SK-N-SH treated with all-trans-retinoic acid at 6 μM for 48 hours (cell line): ENCODE data around the gene ENSA.
"Not testable (repeated sequence)": the region's sequence is repeated elsewhere in the genome, so short reads cannot be mapped to it uniquely, and the experiment has no call there.

Experiments
- CREB5 ChIP-seq: fragments of 250-450 bp; sonication (Bioruptor Pico); IDR thresholded peaks from 2 replicates; pipeline ENCODE4 v1.5.1; 2020; ENCODE audit warnings: low read depth, mild to moderate bottlenecking, moderate library complexity
- CSRNP3 ChIP-seq: fragments of 250-450 bp; sonication (Bioruptor Pico); IDR thresholded peaks from 2 replicates; pipeline ENCODE4 v1.5.1; 2021; ENCODE audit warnings: mild to moderate bottlenecking, moderate library complexity
- ESRRG ChIP-seq: fragments of 250-450 bp; sonication (Bioruptor Pico); IDR thresholded peaks from 2 replicates; pipeline ENCODE4 v1.6.1; 2021; ENCODE audit warnings: mild to moderate bottlenecking
- GLIS3 ChIP-seq: fragments of 250-450 bp; sonication (Bioruptor Pico); IDR thresholded peaks from 2 replicates; pipeline ENCODE4 v1.5.0; 2020; ENCODE audit warnings: mild to moderate bottlenecking, moderate library complexity
- ISL1 ChIP-seq: fragments of 250-450 bp; sonication (Bioruptor Pico); IDR thresholded peaks from 2 replicates; pipeline ENCODE4 v2.1.2; 2022; ENCODE audit warnings: mild to moderate bottlenecking, moderate library complexity
- OSR1 ChIP-seq: fragments of 250-450 bp; sonication (Bioruptor Pico); IDR thresholded peaks from 2 replicates; pipeline ENCODE4 v1.8.0; 2022; ENCODE audit warnings: moderate library complexity, mild to moderate bottlenecking, inconsistent platforms
- PATZ1 ChIP-seq: fragments of 250-450 bp; sonication (Bioruptor Pico); IDR thresholded peaks from 2 replicates; pipeline ENCODE4 v1.8.0; 2020; ENCODE audit warnings: mild to moderate bottlenecking, moderate library complexity, borderline replicate concordance
- TSHZ2 ChIP-seq: fragments of 250-450 bp; sonication (Bioruptor Pico); IDR thresholded peaks from 2 replicates; pipeline ENCODE4 v1.5.0; 2020; ENCODE audit warnings: mild to moderate bottlenecking, moderate library complexity
- ZFP3 ChIP-seq: fragments of 250-450 bp; sonication (Bioruptor Pico); IDR thresholded peaks from 2 replicates; pipeline ENCODE4 v1.5.0; 2020; ENCODE audit warnings: mild to moderate bottlenecking, moderate library complexity
- ZFP30 ChIP-seq: fragments of 450-650 bp; formaldehyde crosslinking; IDR thresholded peaks from 2 replicates; pipeline ENCODE4 v1.5.0; 2022; ENCODE audit warnings: mild to moderate bottlenecking, moderate library complexity
- ZNF70 ChIP-seq: fragments of 450-650 bp; formaldehyde crosslinking; IDR thresholded peaks from 2 replicates; pipeline ENCODE4 v1.5.0; 2020; ENCODE audit warnings: mild to moderate bottlenecking, moderate library complexity
- ZNF8 ChIP-seq: fragments of 450-650 bp; formaldehyde crosslinking; IDR thresholded peaks from 2 replicates; pipeline ENCODE4 v1.5.0; 2020; ENCODE audit warnings: mild to moderate bottlenecking, moderate library complexity

- TF ChIP-seq ISL1 (CRISPR knock-in tag); GLIS3 (CRISPR knock-in tag); CSRNP3; ESRRG (CRISPR knock-in tag); PATZ1 (CRISPR knock-in tag); TSHZ2 (CRISPR knock-in tag); ZFP3 (CRISPR knock-in tag); OSR1 (CRISPR knock-in tag); ZFP30 (CRISPR knock-in tag); ZNF8 (CRISPR knock-in tag); CREB5 (CRISPR knock-in tag); ZNF70 (CRISPR knock-in tag): not testable (repeated sequence)
Observed at GRCh38 chr1:150580966-150581365, 48.4 kb downstream of the ENSA start.
